HepG2 (cell line): Measurements from ENCODE around the gene KATNA1. TPM values are rescaled to one million over a fixed set of nuclear protein-coding genes. Genes with fewer than 3 reads are reported as not detected.

Experiments used
- ATRX ChIP-seq: sonication (generic); formaldehyde crosslinking; IDR thresholded peaks from 2 replicates; pipeline ENCODE4 v1.4.0; 2020; ENCODE audit warnings: missing genetic modification reagents, borderline replicate concordance
- CBX2 ChIP-seq, 2 experiments: fragments of 200-600 bp in 1 of 2; sonication (generic); formaldehyde crosslinking in 1 of 2; IDR thresholded peaks; 2 replicates each; pipeline versions ENCODE4 v1.7.0 to v1.8.1; 2018 to 2022; ENCODE audit warnings: low read depth in 2 of 2, low read length in 1 of 2, mild to moderate bottlenecking in 1 of 2, missing genetic modification reagents in 1 of 2
- CEBPB ChIP-seq: IDR thresholded peaks from 2 replicates; pipeline ENCODE4 v1.6.1; 2011; ENCODE audit warnings: low read depth, low read length, improper control_type of control experiment, borderline replicate concordance
- E2F2 ChIP-seq: sonication (generic); formaldehyde crosslinking; IDR thresholded peaks from 2 replicates; pipeline ENCODE4 v1.4.0; 2020; ENCODE audit warnings: missing genetic modification reagents, borderline replicate concordance
- EZH2 ChIP-seq: conservative IDR thresholded peaks from 2 replicates; pipeline ENCODE4 v1.6.1; 2012; ENCODE audit warnings: mild to moderate bottlenecking, low read depth, low read length, moderate library complexity
- HBP1 ChIP-seq: IDR thresholded peaks from 2 replicates; pipeline ENCODE4 v1.6.1; 2016; ENCODE audit warnings: low read depth, control low read depth
- HNF4G ChIP-seq, 2 experiments: sonication (generic) in 1 of 2; formaldehyde crosslinking in 1 of 2; IDR thresholded peaks; 2 replicates each; pipeline versions ENCODE4 v1.4.0 to v1.6.1; 2011 to 2020; ENCODE audit warnings: borderline replicate concordance in 2 of 2, low read depth in 2 of 2, mild to moderate bottlenecking in 2 of 2, low read length in 1 of 2, missing genetic modification reagents in 1 of 2, moderate library complexity in 1 of 2
- KDM6A ChIP-seq: IDR thresholded peaks from 2 replicates; pipeline ENCODE4 v1.6.1; 2016; ENCODE audit warnings: low read depth
- MBD4 ChIP-seq: IDR thresholded peaks from 2 replicates; pipeline ENCODE4 v1.6.1; 2012; ENCODE audit warnings: low read length, inconsistent platforms, borderline replicate concordance
- NONO ChIP-seq, 2 experiments: fragments of 450-650 bp in 1 of 2; sonication (generic) in 1 of 2; formaldehyde crosslinking in 1 of 2; IDR thresholded peaks in 1 of 2; conservative IDR thresholded peaks in 1 of 2; 2 replicates each; pipeline versions ENCODE4 v1.6.1 to v1.8.0; 2017 to 2022; ENCODE audit warnings: mild to moderate bottlenecking in 1 of 2, missing genetic modification reagents in 1 of 2, moderate library complexity in 1 of 2
- PHF8 ChIP-seq: sonication (generic); formaldehyde crosslinking; IDR thresholded peaks from 2 replicates; pipeline ENCODE4 v1.5.0; 2020; ENCODE audit warnings: missing genetic modification reagents
- RFX1 ChIP-seq: fragments of 450-650 bp; IDR thresholded peaks from 2 replicates; pipeline ENCODE4 v1.6.1; 2017
- SKI ChIP-seq: fragments of 450-650 bp; IDR thresholded peaks from one replicate; pipeline ENCODE4 v1.6.1; 2018; ENCODE audit warnings: mild to moderate bottlenecking; ENCODE audit not compliant: partially characterized antibody
- TAF1 ChIP-seq: sonication (generic); formaldehyde crosslinking; IDR thresholded peaks from 2 replicates; pipeline ENCODE4 v1.4.0; 2020; ENCODE audit warnings: missing genetic modification reagents
- ZNF333 ChIP-seq: sonication (generic); formaldehyde crosslinking; IDR thresholded peaks from 2 replicates; pipeline ENCODE4 v1.4.0; 2020; ENCODE audit warnings: mild to moderate bottlenecking, missing genetic modification reagents, borderline replicate concordance
- ZNF512B ChIP-seq: sonication (generic); formaldehyde crosslinking; IDR thresholded peaks from 2 replicates; pipeline ENCODE4 v1.5.1; 2020; ENCODE audit warnings: missing genetic modification reagents, mild to moderate bottlenecking, borderline replicate concordance
- ZNF761 ChIP-seq: sonication (generic); formaldehyde crosslinking; conservative IDR thresholded peaks from 2 replicates; pipeline ENCODE4 v1.4.0; 2020; ENCODE audit warnings: mild to moderate bottlenecking, missing genetic modification reagents
- ZNF841 ChIP-seq: sonication (generic); formaldehyde crosslinking; IDR thresholded peaks from 2 replicates; pipeline ENCODE4 v1.8.1; 2023; ENCODE audit warnings: missing genetic modification reagents, borderline replicate concordance
- polyA plus RNA-seq, 8 experiments: library from polyadenylated mRNA; depleted of rRNA in 3 of 8; stranded (reverse) in 7 of 8; unstranded in 1 of 8; fragments of >200 nt; fragmentation: Illumina TruSeq in 4 of 8; extraction: Trizol in 4 of 8; gene quantifications; 2 replicates each; pipeline versions ENCODE4 v1.2.1 to v1.2.3, GENCODE V29; 2011 to 2016; ENCODE audit warnings: low read depth in 4 of 8, missing spikeins in 1 of 8, mixed read lengths in 1 of 8; ENCODE audit not compliant: insufficient read depth in 1 of 8
- total RNA-seq, 5 experiments: library from RNA; depleted of rRNA; stranded (reverse); fragments of >200 nt; fragmentation: Illumina TruSeq; extraction: Trizol; gene quantifications; 2 replicates each; pipeline ENCODE4 v1.2.3, GENCODE V29; 2016; ENCODE audit warnings: low read depth in 1 of 5

Gene KATNA1
- total and polyA plus RNA-seq, 2 of the 13 experiments (the other 11 are each of a cell fraction or from before 2014, with no cell fraction given), result 14.8 to 25.3 TPM

GRCh38 chr6:149648148-149649145 lies at the start of gene KATNA1 (continued):
- TF ChIP-seq E2F2 (CRISPR knock-in tag) (peak; percentile 97; the same call in 1 of the 2 replicates), PHF8 (CRISPR knock-in tag) (peak; percentile 88), MBD4 (no peak), RFX1 (no peak; the same call in 1 of the 2 replicates), KDM6A (CRISPR knock-in tag) (peak; percentile 47; the same call in 1 of the 2 replicates), ZNF761 (CRISPR knock-in tag) (peak; percentile 99), ZNF841 (CRISPR knock-in tag) (peak; percentile 98), HBP1 (peak; percentile 97), HNF4G (IDR thresholded peaks at IDR 0.05; ENCODE audit: borderline replicate concordance, low read depth, low read length) (no peak; the same call in 1 of the 2 replicates), HNF4G (CRISPR knock-in tag; IDR thresholded peaks at IDR 0.05; ENCODE audit: borderline replicate concordance, low read depth) (peak; percentile 39; the same call in 1 of the 2 replicates), CEBPB (no peak), ZNF512B (CRISPR knock-in tag) (no peak), CBX2 (IDR thresholded peaks at IDR 0.05; ENCODE audit: low read depth, low read length) (no peak), CBX2 (CRISPR knock-in tag; IDR thresholded peaks at IDR 0.05; ENCODE audit: low read depth) (peak; percentile 82; the same call in 1 of the 2 replicates), EZH2 (no peak), ZNF333 (no peak; the same call in 1 of the 2 replicates), NONO (IDR thresholded peaks at IDR 0.05) (no peak), NONO (CRISPR knock-in tag; conservative IDR thresholded peaks at IDR 0.05) (peak; percentile 98), TAF1 (peak; percentile 92), ATRX (CRISPR knock-in tag) (no peak), SKI (peak; percentile 61)
